ENCODE measurements around the gene ACTL10.

DNA sequence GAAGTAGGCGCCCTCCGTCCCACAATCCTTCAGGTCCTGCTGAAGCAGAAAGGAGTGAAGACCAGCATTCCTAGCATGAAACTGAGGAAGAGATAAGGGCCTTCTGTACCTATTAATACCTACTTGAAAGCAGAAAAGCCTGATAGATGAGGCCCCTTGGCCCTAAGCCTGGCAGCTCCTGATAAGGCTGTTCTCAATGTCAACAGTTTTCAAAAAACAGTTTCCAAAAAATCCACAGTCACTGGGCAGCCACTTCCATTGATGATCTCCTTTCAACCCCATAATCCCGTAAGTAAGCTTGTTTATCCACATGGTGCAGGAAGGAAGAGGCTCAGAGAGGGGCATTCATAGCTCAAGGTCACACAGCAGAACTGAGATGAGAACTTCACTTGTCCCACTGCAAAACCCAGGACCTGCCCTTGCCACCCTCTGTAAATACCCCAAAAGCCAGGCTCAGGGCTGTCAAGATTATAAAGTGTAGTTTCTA, 22.2 kb downstream of the ACTL10 start:
- TF ChIP-seq, protein P1, sequence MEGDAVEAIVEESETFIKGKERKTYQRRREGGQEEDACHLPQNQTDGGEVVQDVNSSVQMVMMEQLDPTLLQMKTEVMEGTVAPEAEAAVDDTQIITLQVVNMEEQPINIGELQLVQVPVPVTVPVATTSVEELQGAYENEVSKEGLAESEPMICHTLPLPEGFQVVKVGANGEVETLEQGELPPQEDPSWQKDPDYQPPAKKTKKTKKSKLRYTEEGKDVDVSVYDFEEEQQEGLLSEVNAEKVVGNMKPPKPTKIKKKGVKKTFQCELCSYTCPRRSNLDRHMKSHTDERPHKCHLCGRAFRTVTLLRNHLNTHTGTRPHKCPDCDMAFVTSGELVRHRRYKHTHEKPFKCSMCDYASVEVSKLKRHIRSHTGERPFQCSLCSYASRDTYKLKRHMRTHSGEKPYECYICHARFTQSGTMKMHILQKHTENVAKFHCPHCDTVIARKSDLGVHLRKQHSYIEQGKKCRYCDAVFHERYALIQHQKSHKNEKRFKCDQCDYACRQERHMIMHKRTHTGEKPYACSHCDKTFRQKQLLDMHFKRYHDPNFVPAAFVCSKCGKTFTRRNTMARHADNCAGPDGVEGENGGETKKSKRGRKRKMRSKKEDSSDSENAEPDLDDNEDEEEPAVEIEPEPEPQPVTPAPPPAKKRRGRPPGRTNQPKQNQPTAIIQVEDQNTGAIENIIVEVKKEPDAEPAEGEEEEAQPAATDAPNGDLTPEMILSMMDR (conservative IDR thresholded peaks at IDR 0.05; ENCODE audit: low read depth, low read length) = no peak
- no peak for TF ChIP-seq NFE2L2 (IDR thresholded peaks at IDR 0.05; ENCODE audit: low read depth, low read length)
- TF ChIP-seq BHLHE40 (IDR thresholded peaks at IDR 0.05; ENCODE audit: low read depth, low read length) = no peak
- TF ChIP-seq CEBPB (IDR thresholded peaks at IDR 0.05; ENCODE audit: low read depth, low read length) = no peak
- no peak for TF ChIP-seq POLR2A (IDR thresholded peaks at IDR 0.05; ENCODE audit: low read depth, low read length)
- TF ChIP-seq SMC3 (IDR thresholded peaks at IDR 0.05; ENCODE audit: low read depth, low read length) = no peak
- no peak for TF ChIP-seq FOS (IDR thresholded peaks at IDR 0.05; ENCODE audit: low read depth, low read length)
- TF ChIP-seq RFX5 (IDR thresholded peaks at IDR 0.05; ENCODE audit: low read depth, low read length) = no peak
- TF ChIP-seq MXI1 (IDR thresholded peaks at IDR 0.05; ENCODE audit: borderline replicate concordance, low read depth, low read length) = no peak
- TF ChIP-seq ELK1 (IDR thresholded peaks at IDR 0.05; ENCODE audit: borderline replicate concordance, low read depth, low read length) = no peak
